ENCODE measurements around the gene UBE2C. TPM values are rescaled to one million over a fixed set of nuclear protein-coding genes. Genes with fewer than 3 reads are reported as not detected.

Gene UBE2C
- total RNA-seq, 1 experiment from 2014 or later, result 268 TPM

- no peak for TF ChIP-seq CTCF (conservative IDR thresholded peaks at IDR 0.05)
- Histone ChIP-seq H2BK20ac (ENCODE audit: low read depth, low read length, poor library complexity, severe bottlenecking) (no peak overlapping the region), H2AK5ac (ENCODE audit: insufficient read length, low read length) (no peak overlapping the region), H3K4ac (ENCODE audit: low read depth, low read length) (no peak overlapping the region), H3K27ac (ENCODE audit: insufficient read length, low read depth, low read length) (no peak overlapping the region), H2AFZ (ENCODE audit: low read length) (no peak overlapping the region), H3K14ac (ENCODE audit: insufficient read depth, low read length) (no peak overlapping the region), H2BK5ac (ENCODE audit: insufficient read length, low read length) (no peak overlapping the region), H2BK12ac (ENCODE audit: insufficient read length, low read depth, low read length) (no peak overlapping the region), H3K79me2 (ENCODE audit: insufficient read depth, low read length) (no peaks in the 10 kb centered on the region), H3K18ac (ENCODE audit: insufficient read length, low read depth, low read length) (no peak overlapping the region), H3K23ac (ENCODE audit: insufficient read length, low read depth, low read length) (no peak overlapping the region), H2BK15ac (ENCODE audit: low read depth, low read length) (no peak overlapping the region), H3K9me3 (ENCODE audit: control insufficient read depth, low read depth, low read length) (no peaks in the 10 kb centered on the region), H3K79me1 (ENCODE audit: insufficient read depth, low read depth, low read length, poor library complexity, severe bottlenecking) (no peaks in the 10 kb centered on the region), H3K56ac (ENCODE audit: insufficient read length, low read depth, low read length) (no peak overlapping the region), H4K8ac (replicated peaks; ENCODE audit: insufficient read length, low read depth, low read length) (no peak overlapping the region), H3K27me3 (ENCODE audit: insufficient read depth, low read length) (no peaks in the 10 kb centered on the region), H3K4me2 (ENCODE audit: insufficient read depth, insufficient read length, low read length) (no peak overlapping the region), H3T11ph (ENCODE audit: low read length) (no peak overlapping the region), H4K91ac (ENCODE audit: insufficient read length, low read depth, low read length) (no peak overlapping the region), H4K5ac (ENCODE audit: insufficient read length, low read depth, low read length) (no peak overlapping the region), H4K20me1 (ENCODE audit: control insufficient read depth, insufficient read depth, insufficient read length) (no peaks in the 10 kb centered on the region), H2BK120ac (ENCODE audit: low read depth, low read length, poor library complexity, severe bottlenecking) (no peak overlapping the region), H3K9ac (ENCODE audit: extremely low read depth, insufficient read length, low read length) (no peak overlapping the region), H3K23me2 (ENCODE audit: insufficient read length, low read depth, low read length, poor library complexity, severe bottlenecking) (no peaks in the 10 kb centered on the region), H3K4me1 (ENCODE audit: insufficient read depth, low read length) (peaks cover 12% of the 10 kb centered on the region; the same call in 1 of the 2 replicates)
- Mint-ChIP-seq H3K36me3 (ENCODE audit: insufficient read depth in 1 of 3, low read depth in 3 of 3) (peaks cover 8 to 43% (median 29%) of the 10 kb centered on the region in 3 experiments; a peak in 6 of 7 replicates), H3K4me3 (no peak overlapping the region), H3K27ac (peak overlapping the region in 2 of 3 experiments; percentile 62 to 83; a peak in 3 of 7 replicates), H3K27me3 (ENCODE audit: low read depth) (no peaks in the 10 kb centered on the region), H3K9me3 (no peaks in the 10 kb centered on the region), H3K4me1 (peaks cover 36 to 38% of the 10 kb centered on the region in 2 experiments)
- WGBS (ENCODE audit: extremely low coverage, insufficient read length, low lambda C conversion rate), result no CpG with 5 or more reads among the region's 1 CpG
- no peak for DNase-seq
Observed at GRCh38 chr20:45850926-45851325, 38.5 kb downstream of the UBE2C start.
